AG09319 (cell line): ENCODE results near the gene RPE65.
"Not testable (repeated sequence)": the region's sequence is repeated elsewhere in the genome, so short reads cannot be mapped to it uniquely, and the experiment has no call there.

Experiments used
- DNase-seq: peaks from one replicate; pipeline ENCODE4 v3.0.0-alpha.2; 2010; ENCODE audit warnings: low read depth; ENCODE audit errors: extremely low read depth
- TF ChIP-seq, protein P1 (sequence below): IDR thresholded peaks from 2 replicates; pipeline ENCODE4 v1.5.1; 2011; ENCODE audit warnings: low read depth, mild to moderate bottlenecking, inconsistent platforms, low read length, moderate library complexity

RPE65 gene

GRCh38 chr1:68449901-68450300, at the start of gene RPE65:
Gene RPE65 (minus strand): TSS chr1:68449954. CDS start chr1:68449905, 49 bp downstream.
- no peak for DNase-seq
- TF ChIP-seq, protein P1, sequence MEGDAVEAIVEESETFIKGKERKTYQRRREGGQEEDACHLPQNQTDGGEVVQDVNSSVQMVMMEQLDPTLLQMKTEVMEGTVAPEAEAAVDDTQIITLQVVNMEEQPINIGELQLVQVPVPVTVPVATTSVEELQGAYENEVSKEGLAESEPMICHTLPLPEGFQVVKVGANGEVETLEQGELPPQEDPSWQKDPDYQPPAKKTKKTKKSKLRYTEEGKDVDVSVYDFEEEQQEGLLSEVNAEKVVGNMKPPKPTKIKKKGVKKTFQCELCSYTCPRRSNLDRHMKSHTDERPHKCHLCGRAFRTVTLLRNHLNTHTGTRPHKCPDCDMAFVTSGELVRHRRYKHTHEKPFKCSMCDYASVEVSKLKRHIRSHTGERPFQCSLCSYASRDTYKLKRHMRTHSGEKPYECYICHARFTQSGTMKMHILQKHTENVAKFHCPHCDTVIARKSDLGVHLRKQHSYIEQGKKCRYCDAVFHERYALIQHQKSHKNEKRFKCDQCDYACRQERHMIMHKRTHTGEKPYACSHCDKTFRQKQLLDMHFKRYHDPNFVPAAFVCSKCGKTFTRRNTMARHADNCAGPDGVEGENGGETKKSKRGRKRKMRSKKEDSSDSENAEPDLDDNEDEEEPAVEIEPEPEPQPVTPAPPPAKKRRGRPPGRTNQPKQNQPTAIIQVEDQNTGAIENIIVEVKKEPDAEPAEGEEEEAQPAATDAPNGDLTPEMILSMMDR, result no peak

GRCh38 chr1:68497358-68497698, 47.6 kb upstream of the RPE65 start:
- no peak for DNase-seq

GRCh38 chr1:68496680-68497357, 47.1 kb upstream of the RPE65 start, which contains the start of gene DEPDC1:
Gene DEPDC1 (minus strand): TSS chr1:68497082. CDS start chr1:68496999, 83 bp downstream.
- DNase-seq, result peak; percentile 85
- TF ChIP-seq, protein P1, result no peak

More at GRCh38 chr1:68497358-68497698, 47.6 kb upstream of the RPE65 start:
- TF ChIP-seq, protein P1, result no peak

DNA sequence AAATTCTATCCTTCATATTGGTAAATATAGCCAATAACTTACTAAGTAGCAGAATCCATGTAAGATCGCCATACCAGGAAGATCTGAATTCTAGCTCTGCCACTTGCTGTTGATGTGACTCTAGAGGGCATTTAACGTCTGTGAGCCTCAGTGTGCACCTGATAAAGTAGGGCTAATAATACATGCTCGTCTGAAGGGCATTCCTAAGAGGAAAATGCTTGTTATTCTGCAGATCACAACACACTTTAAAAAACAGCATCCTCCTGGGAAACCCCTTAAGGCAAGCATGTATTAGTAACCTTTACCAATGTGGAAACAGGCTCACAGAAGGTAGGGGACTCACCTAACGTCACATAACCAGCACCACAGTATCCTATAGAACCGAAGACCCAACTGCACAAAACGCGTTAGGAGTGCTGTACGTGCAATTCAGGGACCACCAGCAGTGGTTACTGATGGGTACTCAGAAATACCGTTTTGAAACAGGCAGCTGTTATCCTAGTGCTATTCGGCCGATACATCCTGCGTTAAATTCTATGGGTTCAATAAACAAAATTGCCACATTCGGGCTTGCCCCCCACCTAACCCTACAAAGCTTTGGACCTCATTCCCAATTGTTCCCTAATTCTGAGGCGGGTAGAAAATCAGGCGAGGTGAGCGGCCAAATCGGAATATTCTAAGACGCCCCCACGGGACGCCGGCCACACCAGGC, 46.4 kb upstream of the RPE65 start:
- TF ChIP-seq, protein P1, result no peak
- no peak for DNase-seq

GRCh38 chr1:68495532-68495931, 45.8 kb upstream of the RPE65 start:
- DNase-seq, result no peak
- TF ChIP-seq, protein P1, result no peak

DNA sequence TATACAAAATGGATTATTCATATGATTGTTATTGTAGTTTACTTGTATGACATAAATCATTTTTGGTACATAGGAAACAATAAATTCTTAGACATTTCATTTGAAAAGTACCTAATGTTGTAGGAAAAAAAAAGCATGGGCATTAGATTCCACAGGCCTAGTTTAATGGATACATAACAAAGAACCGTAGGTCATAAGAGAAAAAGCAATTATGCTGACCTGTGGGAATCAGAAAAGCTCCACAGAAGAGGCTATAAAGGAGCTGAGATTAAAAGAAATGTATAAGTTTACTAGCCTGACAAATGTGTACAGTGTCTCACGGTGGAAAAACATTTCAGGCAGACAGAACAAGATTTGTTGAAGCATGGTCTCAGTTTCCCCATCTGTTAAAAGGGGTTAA, 43.4 kb upstream of the RPE65 start:
- TF ChIP-seq, protein P1, result no peak
- DNase-seq, result no peak

DNA sequence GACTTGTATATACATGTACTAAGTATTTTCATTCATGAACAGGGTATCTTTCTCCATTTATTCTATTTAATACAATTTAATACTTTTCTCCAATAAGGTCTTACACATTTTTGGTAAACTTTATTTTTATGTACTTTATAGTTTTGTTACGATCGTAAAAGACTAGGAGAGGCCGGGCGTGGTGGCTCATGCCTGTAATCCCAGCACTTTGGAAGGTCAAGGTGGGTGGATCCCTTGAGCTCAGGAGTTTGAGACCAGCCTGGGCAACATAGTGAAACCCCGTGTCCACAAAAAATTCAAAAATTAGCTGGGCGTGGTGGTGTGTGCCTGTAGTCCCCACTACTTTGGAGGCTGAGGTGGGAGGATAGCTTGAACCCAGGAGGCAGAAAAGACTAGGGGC, 42.5 kb upstream of the RPE65 start:
- not testable (repeated sequence) for DNase-seq
